HCT116 (cell line): Measurements from ENCODE around the gene MITD1. TPM values are rescaled to one million over a fixed set of nuclear protein-coding genes. Genes with fewer than 3 reads are reported as not detected.

Experiments
- ATAC-seq: fragments of 200-7000 bp; cut with Tn5 transposase; 2 replicates; pipeline ENCODE4 v1.9.1; 2020; ENCODE audit warnings: mild to moderate bottlenecking, moderate library complexity
- BruUV-seq: library from RNA; stranded (reverse); fragments of 400-500 nt; replicated peaks from 2 replicates; lab custom pipeline; 2021; lab: Mats Ljungman, UMichigan
- CTCF ChIA-PET: fragments of 300-600 bp; sonication (Branson Sonifier 250); formaldehyde crosslinking; loops from one replicate; lab custom pipeline; 2021; ENCODE audit warnings: antibody characterized with exemption; lab: Charles Lee
- POLR2A ChIA-PET: fragments of 300-600, 350-600 bp; sonication (Branson Sonifier 250); formaldehyde crosslinking; loops from one replicate; lab custom pipeline; 2021; ENCODE audit warnings: antibody characterized with exemption; lab: Charles Lee
- RAD21 ChIA-PET, 2 experiments: fragments of 300-600 bp; sonication (Branson Sonifier 250); formaldehyde crosslinking; loops; one replicate each; lab custom pipeline; 2023; ENCODE audit warnings: low total read pairs in 2 of 2; ENCODE audit not compliant: uncharacterized antibody in 2 of 2, unreplicated experiment in 2 of 2, low non-redundant PET in 1 of 2; lab: Charles Lee
- DNase-seq: peaks from one replicate; pipeline ENCODE4 v3.0.0-alpha.2; 2010; ENCODE audit warnings: low read depth, low spot score
- H2AFZ ChIP-seq: fragments of 200-600 bp; shearing (Covaris generic), sonication (generic); 2 replicates; pipeline ENCODE4 v1.6.1; 2017; ENCODE audit warnings: low read depth, mixed run types, mixed read lengths, antibody characterized with exemption, low read length; ENCODE audit not compliant: poor library complexity, severe bottlenecking
- H3K27ac ChIP-seq: 2 replicates; pipeline ENCODE4 v1.5.1; 2012; ENCODE audit warnings: low read depth, low read length
- H3K27me3 ChIP-seq: fragments of 200-600 bp; sonication (generic); 2 replicates; pipeline ENCODE4 v1.6.1; 2016; ENCODE audit warnings: mixed run types, low read length, mixed read lengths; ENCODE audit not compliant: insufficient read depth
- H3K36me3 ChIP-seq, 2 experiments: fragments of 200-500 bp in 1 of 2; fragments of 200-600 bp in 1 of 2; sonication (Bioruptor generic) in 1 of 2; sonication (generic) in 1 of 2; 2 replicates each; pipeline versions ENCODE4 v1.5.1 to v1.6.1; 2014 to 2016; ENCODE audit warnings: low read length in 2 of 2, inconsistent platforms in 1 of 2, mixed read lengths in 1 of 2, mixed run types in 1 of 2; ENCODE audit not compliant: insufficient read depth in 2 of 2, control insufficient read depth in 1 of 2
- H3K4me1 ChIP-seq, 2 experiments: fragments of 200-600 bp in 1 of 2; sonication (generic) in 1 of 2; 2 replicates each; pipeline versions ENCODE4 v1.5.1 to v1.6.1; 2012 to 2017; ENCODE audit warnings: low read length in 2 of 2, inconsistent platforms in 1 of 2, mild to moderate bottlenecking in 1 of 2, mixed read lengths in 1 of 2, mixed run types in 1 of 2, moderate library complexity in 1 of 2; ENCODE audit not compliant: insufficient read depth in 2 of 2, control insufficient read depth in 1 of 2
- H3K4me2 ChIP-seq: fragments of 200-600 bp; sonication (generic); 2 replicates; pipeline ENCODE4 v1.6.1; 2017; ENCODE audit warnings: mixed run types, low read length, mixed read lengths
- H3K4me3 ChIP-seq, 2 experiments: fragments of 200-600 bp in 1 of 2; sonication (generic) in 1 of 2; replicated peaks in 1 of 2; 2 replicates each; pipeline ENCODE4 v1.5.1; 2011 to 2016; ENCODE audit warnings: low read length in 2 of 2, control low read depth in 1 of 2, low read depth in 1 of 2, mild to moderate bottlenecking in 1 of 2, mixed read lengths in 1 of 2, mixed run types in 1 of 2
- H3K79me2 ChIP-seq: fragments of 200-600 bp; sonication (generic); 2 replicates; pipeline ENCODE4 v1.6.1; 2017; ENCODE audit warnings: mild to moderate bottlenecking, mixed run types, low read length, moderate library complexity, mixed read lengths; ENCODE audit not compliant: insufficient read depth
- H3K9ac ChIP-seq: fragments of 200-600 bp; sonication (generic); 2 replicates; pipeline ENCODE4 v1.6.1; 2016; ENCODE audit warnings: low read length, mixed read lengths
- H3K9me2 ChIP-seq: fragments of 200-600 bp; sonication (generic), shearing (Covaris generic); 2 replicates; pipeline ENCODE4 v1.6.1; 2017; ENCODE audit warnings: mixed run types, mild to moderate bottlenecking, moderate library complexity; ENCODE audit not compliant: insufficient read depth
- H3K9me3 ChIP-seq, 2 experiments: fragments of 200-500 bp in 1 of 2; fragments of 200-600 bp in 1 of 2; sonication (Bioruptor generic) in 1 of 2; sonication (generic) in 1 of 2; 2 replicates each; pipeline ENCODE4 v1.6.1; 2014 to 2017; ENCODE audit warnings: low read length in 2 of 2, mixed read lengths in 2 of 2, inconsistent platforms in 1 of 2, low read depth in 1 of 2, mild to moderate bottlenecking in 1 of 2, mixed run types in 1 of 2, moderate library complexity in 1 of 2; ENCODE audit not compliant: control insufficient read depth in 1 of 2, insufficient read depth in 1 of 2
- H4K20me1 ChIP-seq: fragments of 200-600 bp; sonication (generic), shearing (Covaris generic); 2 replicates; pipeline ENCODE4 v1.6.1; 2017; ENCODE audit warnings: mixed run types, mild to moderate bottlenecking, moderate library complexity; ENCODE audit not compliant: insufficient read depth
- CEBPB ChIP-seq: IDR thresholded peaks from 2 replicates; pipeline ENCODE4 v1.6.1; 2012; ENCODE audit warnings: low read depth
- ELF1 ChIP-seq: IDR thresholded peaks from 2 replicates; pipeline ENCODE4 v1.6.1; 2012; ENCODE audit warnings: low read depth, borderline replicate concordance
- EZH2 ChIP-seq: fragments of 200-600 bp; sonication (generic); IDR thresholded peaks from 2 replicates; pipeline ENCODE4 v1.6.1; 2017; ENCODE audit warnings: antibody characterized with exemption, mixed run types
- JUND ChIP-seq: IDR thresholded peaks from 2 replicates; pipeline ENCODE4 v1.6.1; 2012
- POLR2A ChIP-seq: IDR thresholded peaks from 2 replicates; pipeline ENCODE4 v1.7.0; 2011; ENCODE audit warnings: borderline replicate concordance; ENCODE audit not compliant: insufficient read depth, insufficient read length; ENCODE audit errors: extremely low read depth
- POLR2AphosphoS5 ChIP-seq: IDR thresholded peaks from 2 replicates; pipeline ENCODE4 v1.6.1; 2011; ENCODE audit warnings: mild to moderate bottlenecking, low read depth, low read length, moderate library complexity
- SP1 ChIP-seq: IDR thresholded peaks from 2 replicates; pipeline ENCODE4 v1.6.1; 2012; ENCODE audit warnings: low read depth
- SRF ChIP-seq: IDR thresholded peaks from 2 replicates; pipeline ENCODE4 v1.6.1; 2012; ENCODE audit warnings: low read depth
- TCF7L2 ChIP-seq: IDR thresholded peaks from 2 replicates; pipeline ENCODE4 v1.7.0; 2011; ENCODE audit warnings: borderline replicate concordance, inconsistent platforms; ENCODE audit not compliant: insufficient read depth, insufficient read length; ENCODE audit errors: extremely low read depth
- YY1 ChIP-seq: IDR thresholded peaks from 2 replicates; pipeline ENCODE4 v1.6.1; 2011; ENCODE audit warnings: low read length, low read depth, moderate library complexity, mild to moderate bottlenecking; ENCODE audit not compliant: insufficient replicate concordance; ENCODE audit errors: extremely low read depth
- intact Hi-C: fragments of 100-400 bp; cut with micrococcal nuclease; formaldehyde crosslinking; loops from 2 replicates; pipeline ENCODE4 v1.10.0; 2022
- total RNA-seq: library from RNA; stranded (reverse); gene quantifications from one replicate; pipeline ENCODE4 v1.2.1, GENCODE V29; 2021; ENCODE audit not compliant: unreplicated experiment
- TF ChIP-seq, protein P1 (sequence below): IDR thresholded peaks from 2 replicates; pipeline ENCODE4 v1.6.1; 2012
- TF ChIP-seq, protein P2 (sequence below): IDR thresholded peaks from 2 replicates; pipeline ENCODE4 v1.6.1; 2012; ENCODE audit warnings: low read depth
- TF ChIP-seq, protein P3 (sequence below), 3 experiments: fragments of 200-600 bp in 1 of 3; sonication (generic) in 1 of 3; IDR thresholded peaks in 2 of 3; conservative IDR thresholded peaks in 1 of 3; 2 replicates each; pipeline ENCODE4 v1.5.1; 2012 to 2017; ENCODE audit warnings: low read depth in 2 of 3, low read length in 2 of 3, antibody characterized with exemption in 1 of 3, borderline replicate concordance in 1 of 3, control low read depth in 1 of 3, mild to moderate bottlenecking in 1 of 3, mixed read lengths in 1 of 3, mixed run types in 1 of 3, moderate library complexity in 1 of 3; ENCODE audit not compliant: insufficient read depth in 1 of 3
- TF ChIP-seq, protein P4 (sequence below): IDR thresholded peaks from 2 replicates; pipeline ENCODE4 v1.6.1; 2011; ENCODE audit warnings: mild to moderate bottlenecking, low read length, moderate library complexity; ENCODE audit not compliant: insufficient replicate concordance; ENCODE audit errors: extremely low read depth

Gene MITD1
- total RNA-seq, 1 experiment from 2014 or later = 20.7 TPM

DNA sequence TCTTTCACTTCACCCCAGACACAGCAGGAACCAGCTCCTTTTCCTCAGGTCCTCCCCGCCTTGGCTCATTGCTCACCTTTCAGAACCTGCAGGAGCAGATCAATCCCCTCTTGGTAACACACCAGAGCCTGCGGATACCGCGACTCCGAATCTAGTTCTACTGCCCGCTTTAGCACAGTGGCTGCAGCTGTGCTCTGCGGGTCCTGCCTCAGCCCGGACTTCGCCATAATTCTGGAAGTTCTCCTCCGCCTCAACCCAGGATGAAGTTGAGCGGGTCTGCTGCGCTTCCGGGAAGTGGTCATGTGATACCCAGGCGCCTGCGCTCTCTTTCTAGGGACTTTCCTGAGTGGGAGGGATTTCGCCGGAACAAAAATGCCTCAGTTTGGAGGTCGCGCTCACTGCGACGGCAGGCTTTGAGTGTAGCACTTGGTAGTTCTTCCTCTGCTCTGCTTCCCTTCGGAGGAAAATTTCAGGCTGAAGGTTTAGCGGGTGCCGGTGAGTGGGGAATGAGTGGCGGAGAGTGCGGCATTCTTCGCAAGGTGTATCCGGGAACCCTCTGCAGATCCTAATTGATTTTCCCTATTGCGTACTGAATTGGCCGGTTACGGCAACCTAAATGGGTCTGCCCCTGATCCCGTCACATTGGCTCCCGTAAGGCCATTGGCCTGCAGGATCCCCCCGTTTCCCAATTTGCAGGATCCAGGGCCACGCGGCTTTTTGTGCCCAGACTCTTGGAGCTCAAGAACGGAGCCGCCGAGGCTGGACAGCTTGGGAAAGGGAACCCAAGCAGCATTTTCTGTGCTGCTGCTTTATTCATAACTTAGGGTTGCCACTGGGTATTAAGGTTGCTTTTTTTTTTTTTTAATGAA, at the start of gene MITD1, which contains the start of gene MRPL30 (continued):
- TF ChIP-seq YY1 = peak; percentile 86
- TF ChIP-seq EZH2 = no peak
- no peak for TF ChIP-seq TCF7L2
- peak; percentile 82 for TF ChIP-seq POLR2A
- TF ChIP-seq, protein P1, sequence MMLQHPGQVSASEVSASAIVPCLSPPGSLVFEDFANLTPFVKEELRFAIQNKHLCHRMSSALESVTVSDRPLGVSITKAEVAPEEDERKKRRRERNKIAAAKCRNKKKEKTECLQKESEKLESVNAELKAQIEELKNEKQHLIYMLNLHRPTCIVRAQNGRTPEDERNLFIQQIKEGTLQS = no peak
- peak; percentile 77; the same call in 1 of the 2 replicates for TF ChIP-seq SRF
- TF ChIP-seq ELF1 = peak; percentile 96
- TF ChIP-seq POLR2AphosphoS5 = peak; percentile 85

DNA sequence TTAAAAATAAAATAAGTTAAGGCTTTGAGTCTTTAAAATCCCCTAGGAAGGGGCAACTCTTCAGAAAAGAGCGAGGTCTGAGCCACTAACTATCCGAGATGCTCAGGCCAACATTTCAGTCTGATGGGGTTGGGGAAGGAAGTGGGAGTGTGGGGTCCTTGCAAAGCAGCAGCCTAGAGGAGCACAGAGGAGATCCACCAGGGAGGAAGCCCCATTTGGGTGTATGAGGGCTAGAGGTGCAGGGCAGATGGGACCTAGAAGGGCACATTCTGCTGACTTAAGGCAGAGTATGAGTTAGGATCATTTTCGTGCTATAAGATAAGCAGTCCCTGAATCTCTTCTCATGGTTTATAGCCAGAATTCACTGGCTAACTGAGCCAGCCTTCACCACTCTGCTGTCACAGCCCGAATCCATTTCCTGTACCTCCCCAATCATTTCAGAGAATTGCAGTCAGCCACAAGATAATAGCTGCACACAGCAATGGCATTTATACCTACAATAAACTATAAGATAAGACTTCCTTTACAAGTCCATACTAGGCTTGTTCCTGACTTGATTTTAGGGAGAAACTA, 37.2 kb upstream of the MITD1 start:
- Histone ChIP-seq H3K36me3 (no peaks in the 10 kb centered on the region), H3K4me1 (no peaks in the 10 kb centered on the region), H3K9ac (no peak overlapping the region), H3K4me2 (no peak overlapping the region), H3K4me3 (no peak overlapping the region), H3K79me2 (no peaks in the 10 kb centered on the region), H3K9me2 (no peaks in the 10 kb centered on the region), H4K20me1 (no peaks in the 10 kb centered on the region), H3K9me3 (no peaks in the 10 kb centered on the region), H3K27me3 (no peaks in the 10 kb centered on the region), H3K27ac (no peak overlapping the region), H2AFZ (no peak overlapping the region)
- no peak for ATAC-seq
- DNase-seq = no peak
- ChIA-PET POLR2A (no interaction called here), CTCF (no interaction called here), RAD21 (no interaction called here)
- intact Hi-C loops = no loop called here
- BruUV-seq = no TSS peak
- TF ChIP-seq, protein P2, sequence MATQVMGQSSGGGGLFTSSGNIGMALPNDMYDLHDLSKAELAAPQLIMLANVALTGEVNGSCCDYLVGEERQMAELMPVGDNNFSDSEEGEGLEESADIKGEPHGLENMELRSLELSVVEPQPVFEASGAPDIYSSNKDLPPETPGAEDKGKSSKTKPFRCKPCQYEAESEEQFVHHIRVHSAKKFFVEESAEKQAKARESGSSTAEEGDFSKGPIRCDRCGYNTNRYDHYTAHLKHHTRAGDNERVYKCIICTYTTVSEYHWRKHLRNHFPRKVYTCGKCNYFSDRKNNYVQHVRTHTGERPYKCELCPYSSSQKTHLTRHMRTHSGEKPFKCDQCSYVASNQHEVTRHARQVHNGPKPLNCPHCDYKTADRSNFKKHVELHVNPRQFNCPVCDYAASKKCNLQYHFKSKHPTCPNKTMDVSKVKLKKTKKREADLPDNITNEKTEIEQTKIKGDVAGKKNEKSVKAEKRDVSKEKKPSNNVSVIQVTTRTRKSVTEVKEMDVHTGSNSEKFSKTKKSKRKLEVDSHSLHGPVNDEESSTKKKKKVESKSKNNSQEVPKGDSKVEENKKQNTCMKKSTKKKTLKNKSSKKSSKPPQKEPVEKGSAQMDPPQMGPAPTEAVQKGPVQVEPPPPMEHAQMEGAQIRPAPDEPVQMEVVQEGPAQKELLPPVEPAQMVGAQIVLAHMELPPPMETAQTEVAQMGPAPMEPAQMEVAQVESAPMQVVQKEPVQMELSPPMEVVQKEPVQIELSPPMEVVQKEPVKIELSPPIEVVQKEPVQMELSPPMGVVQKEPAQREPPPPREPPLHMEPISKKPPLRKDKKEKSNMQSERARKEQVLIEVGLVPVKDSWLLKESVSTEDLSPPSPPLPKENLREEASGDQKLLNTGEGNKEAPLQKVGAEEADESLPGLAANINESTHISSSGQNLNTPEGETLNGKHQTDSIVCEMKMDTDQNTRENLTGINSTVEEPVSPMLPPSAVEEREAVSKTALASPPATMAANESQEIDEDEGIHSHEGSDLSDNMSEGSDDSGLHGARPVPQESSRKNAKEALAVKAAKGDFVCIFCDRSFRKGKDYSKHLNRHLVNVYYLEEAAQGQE = no peak
- TF ChIP-seq, protein P3, sequence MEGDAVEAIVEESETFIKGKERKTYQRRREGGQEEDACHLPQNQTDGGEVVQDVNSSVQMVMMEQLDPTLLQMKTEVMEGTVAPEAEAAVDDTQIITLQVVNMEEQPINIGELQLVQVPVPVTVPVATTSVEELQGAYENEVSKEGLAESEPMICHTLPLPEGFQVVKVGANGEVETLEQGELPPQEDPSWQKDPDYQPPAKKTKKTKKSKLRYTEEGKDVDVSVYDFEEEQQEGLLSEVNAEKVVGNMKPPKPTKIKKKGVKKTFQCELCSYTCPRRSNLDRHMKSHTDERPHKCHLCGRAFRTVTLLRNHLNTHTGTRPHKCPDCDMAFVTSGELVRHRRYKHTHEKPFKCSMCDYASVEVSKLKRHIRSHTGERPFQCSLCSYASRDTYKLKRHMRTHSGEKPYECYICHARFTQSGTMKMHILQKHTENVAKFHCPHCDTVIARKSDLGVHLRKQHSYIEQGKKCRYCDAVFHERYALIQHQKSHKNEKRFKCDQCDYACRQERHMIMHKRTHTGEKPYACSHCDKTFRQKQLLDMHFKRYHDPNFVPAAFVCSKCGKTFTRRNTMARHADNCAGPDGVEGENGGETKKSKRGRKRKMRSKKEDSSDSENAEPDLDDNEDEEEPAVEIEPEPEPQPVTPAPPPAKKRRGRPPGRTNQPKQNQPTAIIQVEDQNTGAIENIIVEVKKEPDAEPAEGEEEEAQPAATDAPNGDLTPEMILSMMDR (IDR thresholded peaks at IDR 0.05 in 2 of 3, conservative IDR thresholded peaks at IDR 0.05 in 1 of 3; ENCODE audit: borderline replicate concordance in 1 of 3, insufficient read depth in 1 of 3, low read depth in 2 of 3, low read length in 2 of 3) = no peak
- TF ChIP-seq TCF7L2 (no peak), JUND (no peak), POLR2A (no peak), SRF (no peak), CEBPB (no peak), ELF1 (no peak), SP1 (no peak), YY1 (no peak)
- TF ChIP-seq, protein P1 = no peak
- TF ChIP-seq, protein P4, sequence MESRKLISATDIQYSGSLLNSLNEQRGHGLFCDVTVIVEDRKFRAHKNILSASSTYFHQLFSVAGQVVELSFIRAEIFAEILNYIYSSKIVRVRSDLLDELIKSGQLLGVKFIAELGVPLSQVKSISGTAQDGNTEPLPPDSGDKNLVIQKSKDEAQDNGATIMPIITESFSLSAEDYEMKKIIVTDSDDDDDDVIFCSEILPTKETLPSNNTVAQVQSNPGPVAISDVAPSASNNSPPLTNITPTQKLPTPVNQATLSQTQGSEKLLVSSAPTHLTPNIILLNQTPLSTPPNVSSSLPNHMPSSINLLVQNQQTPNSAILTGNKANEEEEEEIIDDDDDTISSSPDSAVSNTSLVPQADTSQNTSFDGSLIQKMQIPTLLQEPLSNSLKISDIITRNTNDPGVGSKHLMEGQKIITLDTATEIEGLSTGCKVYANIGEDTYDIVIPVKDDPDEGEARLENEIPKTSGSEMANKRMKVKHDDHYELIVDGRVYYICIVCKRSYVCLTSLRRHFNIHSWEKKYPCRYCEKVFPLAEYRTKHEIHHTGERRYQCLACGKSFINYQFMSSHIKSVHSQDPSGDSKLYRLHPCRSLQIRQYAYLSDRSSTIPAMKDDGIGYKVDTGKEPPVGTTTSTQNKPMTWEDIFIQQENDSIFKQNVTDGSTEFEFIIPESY = no peak
